ENCODE measurements around the gene GDF2.

GDF2 gene

GRCh38 chr10:47314416-47314970, 7.8 kb upstream of the GDF2 start:
- DNase-seq: no peak

GRCh38 chr10:47315421-47315820, 6.8 kb upstream of the GDF2 start:
- DNase-seq: no peak

- no peak for DNase-seq
Measured at GRCh38 chr10:47316131-47316530, 6.1 kb upstream of the GDF2 start.

DNA sequence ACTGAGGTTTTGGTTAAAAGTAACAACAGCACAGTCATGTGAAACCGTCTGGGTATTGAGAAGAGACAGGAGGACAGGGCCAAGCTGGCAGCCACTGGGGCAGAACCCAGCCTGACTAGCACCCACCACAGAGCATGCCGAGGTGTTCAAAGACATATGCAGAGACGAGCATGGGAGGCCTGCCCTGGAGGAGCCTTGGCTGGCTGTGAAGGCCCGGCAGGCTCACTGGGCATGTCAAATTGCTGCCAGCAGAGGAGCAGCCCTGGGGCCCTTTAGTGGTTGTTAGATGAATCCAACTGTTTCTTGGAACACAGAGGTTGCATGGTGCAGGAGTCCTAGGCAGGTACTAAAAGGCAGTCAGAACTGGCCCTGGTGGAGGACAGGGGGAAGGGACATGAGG, 5.0 kb upstream of the GDF2 start:
- no peak for DNase-seq

GRCh38 chr10:47318706-47319105, 3.5 kb upstream of the GDF2 start:
- DNase-seq: no peak

- DNase-seq: no peak
Measured at GRCh38 chr10:47319784-47320183, 2.5 kb upstream of the GDF2 start.

- DNase-seq: no peak
Measured at GRCh38 chr10:47320812-47321211, 1.4 kb upstream of the GDF2 start.

DNA sequence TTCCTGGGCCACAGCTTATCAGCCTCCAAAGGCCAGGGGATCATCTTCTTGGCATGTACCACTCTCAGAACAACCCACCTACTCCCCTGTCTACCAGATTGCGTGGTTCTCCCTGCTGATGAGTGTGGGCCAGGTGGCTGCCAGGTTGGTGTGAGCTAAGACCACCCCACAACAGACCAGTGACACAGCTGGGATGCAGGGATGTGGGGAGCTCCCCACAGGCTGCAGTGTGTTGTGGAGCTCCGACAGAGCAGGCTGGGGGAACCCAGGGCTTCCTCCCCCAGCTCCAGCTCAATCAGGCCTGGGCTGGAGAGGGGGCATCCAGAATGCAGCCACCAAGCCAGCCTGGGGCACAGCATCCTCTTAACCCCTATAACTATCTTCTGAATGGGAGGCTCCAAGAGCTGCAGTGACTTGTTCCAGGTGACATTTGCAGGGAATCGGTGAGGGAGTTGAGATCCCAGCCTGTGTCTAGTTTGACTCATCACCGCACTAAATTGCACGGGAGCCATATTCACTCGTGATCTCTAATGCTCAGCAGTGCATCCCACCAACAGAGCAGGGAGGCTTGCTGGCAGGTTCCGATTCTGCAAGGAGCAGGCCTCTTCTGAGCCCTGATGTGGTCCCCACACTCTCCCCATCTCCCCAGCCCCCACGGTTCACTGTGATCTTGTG, 596 bp upstream of the GDF2 start:
- DNase-seq: no peak

DNA sequence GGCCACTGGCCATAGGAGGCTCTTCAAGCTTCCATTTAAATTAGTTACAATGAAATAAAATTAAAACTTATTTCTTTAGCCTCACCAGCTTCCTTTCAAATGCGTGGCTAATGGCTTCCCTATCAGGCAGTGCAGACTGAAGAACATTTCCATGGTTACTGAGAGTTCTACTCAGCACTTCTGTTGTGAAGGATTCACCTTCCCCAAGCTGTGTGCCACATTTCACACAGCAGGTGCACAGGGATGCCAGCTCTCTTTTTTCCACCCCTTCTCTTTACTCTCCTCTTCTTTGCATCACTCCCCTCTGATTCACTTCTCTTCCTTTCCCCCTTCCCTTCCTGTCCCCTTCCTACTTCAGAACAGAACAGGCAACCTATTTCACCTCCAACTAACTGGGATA, 833 bp downstream of the GDF2 start:
- no peak for DNase-seq

DNA sequence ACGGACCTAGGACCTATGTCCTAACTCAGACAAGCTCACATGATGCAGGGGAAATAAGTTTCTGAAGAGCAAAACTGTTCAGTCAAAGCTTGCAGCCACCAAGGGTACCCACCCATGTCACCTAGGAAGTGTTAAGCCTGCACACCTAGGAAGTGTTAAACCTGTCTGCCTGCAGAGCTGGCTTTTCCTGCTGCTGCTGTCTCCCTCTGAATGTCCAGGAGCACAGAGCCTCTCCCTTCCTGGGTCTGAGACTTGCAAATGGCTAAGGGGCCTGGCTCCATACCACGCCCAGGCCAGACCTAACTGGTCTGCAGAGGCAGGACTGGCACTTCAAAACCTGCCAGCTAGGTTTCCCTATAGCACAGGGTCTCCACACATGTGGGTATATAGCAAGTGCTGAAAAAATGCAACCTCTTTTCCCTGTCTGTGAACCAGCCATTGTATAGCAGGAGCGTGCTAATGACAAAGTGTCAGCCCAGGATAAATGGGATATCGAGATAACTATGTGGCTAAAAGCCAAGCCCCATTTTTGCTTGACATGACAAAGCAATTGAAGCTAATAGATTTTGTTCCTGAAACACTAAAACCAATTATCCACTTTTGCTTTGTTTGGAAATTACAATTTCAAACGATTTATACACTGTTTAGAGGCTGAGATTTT, 1.5 kb downstream of the GDF2 start:
- DNase-seq: no peak

DNA sequence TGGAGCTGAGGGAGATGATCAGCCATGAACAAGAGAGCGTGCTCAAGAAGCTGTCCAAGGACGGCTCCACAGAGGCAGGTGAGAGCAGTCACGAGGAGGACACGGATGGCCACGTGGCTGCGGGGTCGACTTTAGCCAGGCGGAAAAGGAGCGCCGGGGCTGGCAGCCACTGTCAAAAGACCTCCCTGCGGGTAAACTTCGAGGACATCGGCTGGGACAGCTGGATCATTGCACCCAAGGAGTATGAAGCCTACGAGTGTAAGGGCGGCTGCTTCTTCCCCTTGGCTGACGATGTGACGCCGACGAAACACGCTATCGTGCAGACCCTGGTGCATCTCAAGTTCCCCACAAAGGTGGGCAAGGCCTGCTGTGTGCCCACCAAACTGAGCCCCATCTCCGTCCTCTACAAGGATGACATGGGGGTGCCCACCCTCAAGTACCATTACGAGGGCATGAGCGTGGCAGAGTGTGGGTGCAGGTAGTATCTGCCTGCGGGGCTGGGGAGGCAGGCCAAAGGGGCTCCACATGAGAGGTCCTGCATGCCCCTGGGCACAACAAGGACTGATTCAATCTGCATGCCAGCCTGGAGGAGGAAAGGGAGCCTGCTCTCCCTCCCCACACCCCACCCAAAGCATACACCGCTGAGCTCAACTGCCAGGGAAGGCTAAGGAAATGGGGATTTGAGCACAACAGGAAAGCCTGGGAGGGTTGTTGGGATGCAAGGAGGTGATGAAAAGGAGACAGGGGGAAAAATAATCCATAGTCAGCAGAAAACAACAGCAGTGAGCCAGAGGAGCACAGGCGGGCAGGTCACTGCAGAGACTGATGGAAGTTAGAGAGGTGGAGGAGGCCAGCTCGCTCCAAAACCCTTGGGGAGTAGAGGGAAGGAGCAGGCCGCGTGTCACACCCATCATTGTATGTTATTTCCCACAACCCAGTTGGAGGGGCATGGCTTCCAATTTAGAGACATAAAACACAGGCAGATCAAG, 3.3 kb downstream of the GDF2 start:
- DNase-seq: no peak

GRCh38 chr10:47326306-47326926, 4.2 kb downstream of the GDF2 start:
- no peak for DNase-seq

DNA sequence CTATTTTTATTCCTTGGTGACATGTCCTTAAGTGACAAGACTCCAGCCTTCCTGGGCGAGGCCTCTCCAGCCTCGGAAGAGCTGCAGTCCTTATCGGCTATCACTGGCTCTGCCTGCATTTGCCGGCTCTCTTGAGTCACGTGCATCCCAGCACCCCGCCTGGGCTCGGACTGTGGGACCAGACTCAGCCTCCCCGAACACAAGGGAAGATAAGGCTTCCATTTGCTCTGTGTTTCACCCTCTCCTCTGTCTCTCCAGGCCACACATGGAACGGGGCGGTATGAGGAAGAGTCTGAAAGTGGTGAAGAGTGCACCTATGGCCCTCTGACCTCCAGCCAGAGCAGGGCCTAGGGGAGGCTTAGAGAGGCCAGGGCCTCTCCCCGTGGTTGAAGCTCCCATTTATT, 4.7 kb downstream of the GDF2 start:
- no peak for DNase-seq

GRCh38 chr10:47329855-47330254, 7.6 kb downstream of the GDF2 start:
- no peak for DNase-seq

DNA sequence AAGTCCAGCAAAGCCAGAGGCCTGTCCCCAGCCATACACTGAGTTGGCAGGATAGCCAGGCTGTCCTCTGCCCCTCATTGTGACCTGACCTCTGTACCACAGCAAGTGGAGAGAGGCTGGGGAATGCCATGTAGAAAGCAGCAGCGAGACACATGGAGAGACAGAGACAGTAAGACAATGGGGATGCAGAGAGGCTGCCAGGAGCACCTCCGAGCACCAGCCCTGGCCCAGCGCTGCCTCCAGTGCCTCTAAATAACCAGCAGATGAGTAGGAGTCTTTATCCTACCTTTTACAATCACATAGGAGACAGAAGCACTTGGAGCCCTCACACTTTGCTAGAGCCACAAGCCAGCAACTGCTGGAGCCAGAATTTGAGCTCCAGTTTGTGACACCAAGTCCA, 8.1 kb downstream of the GDF2 start:
- no peak for DNase-seq

DNA sequence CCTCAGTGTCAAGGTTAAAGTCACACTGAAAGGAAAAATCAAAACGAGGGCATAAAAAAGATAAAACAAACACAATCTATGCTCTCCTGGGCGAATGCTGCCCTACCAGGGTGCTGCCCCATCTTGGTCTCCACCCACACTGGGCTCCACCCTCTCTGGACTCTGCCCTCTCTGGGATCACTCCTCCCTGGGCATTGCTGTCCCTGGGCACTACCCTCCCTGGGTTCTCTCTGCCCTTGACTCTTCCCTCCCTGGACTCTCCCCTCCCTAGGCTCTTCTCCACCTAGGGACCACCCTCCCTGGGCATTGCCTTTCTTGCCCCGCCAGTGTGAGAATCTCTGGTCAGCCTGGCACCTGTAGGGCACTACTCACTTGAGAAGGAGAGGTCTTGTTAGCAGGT, 8.6 kb downstream of the GDF2 start:
- no peak for DNase-seq

DNA sequence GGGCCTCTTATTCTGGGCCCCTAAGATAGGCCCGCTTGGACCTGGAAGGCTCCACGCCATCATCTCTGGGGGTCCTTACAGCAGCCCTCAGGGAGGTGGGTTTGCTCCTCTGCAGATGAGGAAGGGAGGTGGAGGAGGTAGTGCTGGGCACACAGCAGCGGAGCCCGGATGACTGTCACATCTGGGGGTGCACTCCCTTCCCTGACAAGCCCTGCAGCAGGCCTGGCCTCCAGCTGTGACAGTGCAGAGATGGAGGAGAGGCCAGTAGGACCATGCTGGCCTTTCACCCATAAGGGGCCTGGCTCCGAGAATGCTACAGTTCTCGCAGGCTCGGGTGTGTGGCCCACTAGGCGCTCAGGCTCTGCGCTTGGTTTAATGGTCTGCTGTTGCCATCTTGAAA, 9.2 kb downstream of the GDF2 start:
- no peak for DNase-seq

DNA sequence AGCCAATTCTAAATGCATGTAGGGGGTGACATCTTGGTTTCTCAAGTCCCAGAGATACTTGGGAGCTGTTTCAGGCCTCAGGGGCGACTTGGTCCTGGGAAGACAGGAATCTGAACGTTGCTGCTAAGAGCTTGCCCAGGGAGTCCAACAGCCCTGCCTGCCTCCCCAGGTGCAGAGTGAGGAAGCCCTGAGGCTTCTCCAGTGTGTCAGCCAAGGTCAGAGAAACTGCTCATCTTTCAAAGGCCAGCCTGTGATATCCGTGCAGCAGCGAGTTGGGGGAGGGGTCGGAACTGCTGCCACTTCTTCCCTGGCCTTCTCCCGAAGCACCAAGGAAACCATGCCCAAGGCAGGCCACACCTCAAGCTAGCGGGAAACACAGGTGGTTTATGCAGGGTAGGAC, 9.7 kb downstream of the GDF2 start:
- DNase-seq: no peak

DNA sequence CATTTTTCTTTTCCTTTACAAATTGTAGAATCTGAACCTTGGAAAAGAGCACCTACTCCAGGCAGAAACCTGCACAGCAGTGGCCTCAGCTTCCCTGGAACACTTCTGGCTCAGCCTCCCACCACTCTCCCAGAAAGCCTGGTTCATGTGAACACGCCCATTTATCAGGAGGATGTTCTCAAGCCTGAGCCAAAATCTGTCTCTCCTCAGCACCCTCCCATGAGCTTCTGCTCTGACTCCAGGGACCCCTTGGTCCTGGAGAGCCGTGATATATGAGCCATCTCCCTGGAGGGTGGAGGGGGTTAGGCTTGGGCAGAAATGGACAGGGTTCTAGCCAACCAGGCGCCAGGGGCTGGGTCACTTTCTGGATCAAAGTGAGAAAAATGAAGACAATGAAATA, 10.1 kb downstream of the GDF2 start:
- DNase-seq: no peak

GRCh38 chr10:47332946-47333345, 10.7 kb downstream of the GDF2 start:
- DNase-seq: no peak

DNA sequence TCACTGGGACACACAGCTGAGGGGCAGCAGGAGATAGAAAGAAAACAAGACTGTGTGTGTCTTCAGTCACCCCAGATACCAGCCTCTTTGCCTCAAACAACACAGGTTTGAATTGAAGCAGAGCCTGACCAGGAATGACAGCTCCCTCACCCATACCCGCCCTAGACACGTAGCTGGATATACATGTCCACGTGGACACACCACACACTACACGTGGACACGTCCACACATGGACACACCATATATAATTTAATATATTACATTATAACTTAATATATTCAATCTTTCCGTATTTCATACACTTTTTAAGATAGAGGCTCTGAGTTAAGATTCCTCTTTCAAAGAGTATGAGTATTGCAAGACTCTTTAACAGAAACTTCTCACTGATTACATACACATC, 11.3 kb downstream of the GDF2 start:
- DNase-seq: no peak

DNA sequence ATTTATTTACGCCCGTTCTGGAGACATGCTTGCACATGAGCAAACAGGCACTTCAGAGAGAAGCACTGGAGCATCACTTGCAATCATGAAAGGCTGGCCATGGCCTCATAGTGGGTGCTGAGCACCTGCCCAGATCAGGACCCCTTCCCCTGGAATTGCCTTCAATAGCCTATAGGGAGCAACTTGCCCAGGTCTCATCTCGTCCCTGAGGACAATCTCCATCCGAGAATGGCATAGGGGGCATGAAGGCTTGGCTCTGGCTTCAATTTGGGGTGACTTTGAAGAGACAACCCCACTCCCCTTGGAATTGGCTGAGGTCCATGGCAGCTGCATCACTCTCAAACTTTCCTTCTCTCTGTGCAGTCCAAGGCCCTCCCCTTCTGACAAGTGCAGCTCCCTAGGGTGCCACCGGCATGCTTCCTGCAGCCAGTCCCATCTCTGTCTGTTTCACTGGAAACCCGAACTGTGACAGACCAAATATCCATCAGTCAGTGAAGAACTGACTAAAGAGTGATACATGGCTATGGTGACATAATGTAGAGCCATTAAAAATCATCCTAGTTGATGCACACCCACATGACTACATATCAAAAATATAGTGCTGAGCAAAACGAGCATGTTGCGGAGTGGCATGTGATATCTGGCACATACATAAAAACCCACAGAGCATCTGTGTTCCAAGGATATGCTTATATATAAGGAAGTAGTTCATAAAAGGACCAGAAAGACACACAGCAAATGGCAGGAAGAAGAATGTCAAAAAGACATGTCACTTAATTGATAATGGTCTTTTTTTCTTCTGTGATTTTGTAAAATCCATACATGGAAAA, 12.4 kb downstream of the GDF2 start:
- no peak for DNase-seq
